Aorta (tissue), 5 donors: ENCODE data around the gene RTEL1. TPM values are rescaled to one million over a fixed set of nuclear protein-coding genes. Genes with fewer than 3 reads are reported as not detected.
A peak's percentile ranks its signal among the peaks of the same experiment; 100 is the strongest.

Source experiments
- ATAC-seq: fragments of 200-7000 bp; cut with Tn5 transposase; one replicate; pipeline ENCODE4 v1.9.1; 2022; ENCODE audit warnings: moderate library complexity; ENCODE audit not compliant: low FRiP score
- DNase-seq, 2 donors: peaks; one replicate each; pipeline ENCODE4 v3.0.0-alpha.2; 2020
- H3K27ac ChIP-seq, 2 donors: one replicate each; pipeline ENCODE4 v1.5.1; 2013; ENCODE audit warnings: low read length in 2 of 2, mild to moderate bottlenecking in 2 of 2, moderate library complexity in 2 of 2, control low read depth in 1 of 2, inconsistent platforms in 1 of 2, low read depth in 1 of 2
- H3K27me3 ChIP-seq, 2 donors: one replicate each; pipeline ENCODE4 v1.6.1; 2013; ENCODE audit warnings: control low read depth in 1 of 2, low read length in 1 of 2, mild to moderate bottlenecking in 1 of 2, moderate library complexity in 1 of 2; ENCODE audit not compliant: insufficient read depth in 2 of 2, control insufficient read depth in 1 of 2
- H3K36me3 ChIP-seq, 2 donors: one replicate each; pipeline ENCODE4 v1.6.1; 2013; ENCODE audit warnings: control low read depth in 1 of 2, low read length in 1 of 2, mild to moderate bottlenecking in 1 of 2; ENCODE audit not compliant: insufficient read depth in 2 of 2, control insufficient read depth in 1 of 2
- H3K4me1 ChIP-seq, 2 donors: one replicate each; pipeline ENCODE4 v1.6.1; 2013; ENCODE audit warnings: low read length in 2 of 2, control low read depth in 1 of 2, mild to moderate bottlenecking in 1 of 2, moderate library complexity in 1 of 2; ENCODE audit not compliant: insufficient read depth in 2 of 2, control insufficient read depth in 1 of 2
- H3K4me3 ChIP-seq, 2 donors: one replicate each; pipeline ENCODE4 v1.5.1; 2013; ENCODE audit warnings: low read length in 2 of 2, control low read depth in 1 of 2, mild to moderate bottlenecking in 1 of 2
- H3K9me3 ChIP-seq: one replicate; pipeline ENCODE4 v1.6.1; 2013; ENCODE audit warnings: mild to moderate bottlenecking, low read length; ENCODE audit not compliant: control insufficient read depth
- WGBS, 2 donors: extraction: QIAGEN DNeasy Blood & Tissue Kit; methylation state at CpG; one replicate each; pipeline ENCODE4 v1.1.7; 2013; 5-methylcytosine and 5-hydroxymethylcytosine counted together
- intact Hi-C, 2 donors: fragments of 100-400 bp; cut with DNase I; formaldehyde crosslinking; loops; one replicate each; pipeline versions ENCODE4 v1.14.2 to v1.15.0; 2022
- polyA plus RNA-seq, 2 donors: library from polyadenylated mRNA; stranded (reverse); fragments of 200-250 nt; gene quantifications; one replicate each; pipeline ENCODE4 v1.2.3, GENCODE V29; 2013
- total RNA-seq, 2 donors: library from RNA; stranded (reverse); fragmentation: NEBNext Ultra II Directional; extraction: Animal tissue kit (Norgen Biotek cat#: 25700); gene quantifications; one replicate each; pipeline ENCODE4 v1.2.1, GENCODE V29; 2021
- donor health status: healthy with polysubstance abuse.
- donor health status: Bipolar disorder and iron deficiency.
- donor health status: DM: no; HTN: no; CAD: no.
- donor health status: DM: no; HTN: no; CAD: no.
- donor health status: DM: yes; HTN: yes; CAD: no.

Gene RTEL1
- total and polyA plus RNA-seq, 4 donors = 6.8 to 114 (median 39.3) TPM

- Histone ChIP-seq H3K4me1 (no peaks in the 10 kb centered on the region), H3K27ac (no peak overlapping the region), H3K9me3 (no peaks in the 10 kb centered on the region), H3K27me3 (no peaks in the 10 kb centered on the region), H3K36me3 (peaks cover 0 to 1% of the 10 kb centered on the region in 2 donors), H3K4me3 (no peak overlapping the region)
- peak in 1 of 2 donors; percentile 72 for DNase-seq
- no peak for ATAC-seq
- intact Hi-C loops = no loop called here
- WGBS, 2 donors = 64% methylated on average over 25 of the region's 25 CpGs
Measured at GRCh38 chr20:63744574-63745423, 86.7 kb downstream of the RTEL1 start.

- WGBS, 2 donors = 51 to 54% methylated on average over 14 to 15 of the region's 15 CpGs
- Histone ChIP-seq H3K4me3 (no peak overlapping the region), H3K36me3 (peaks cover 0 to 1% of the 10 kb centered on the region in 2 donors), H3K27ac (no peak overlapping the region), H3K27me3 (no peaks in the 10 kb centered on the region), H3K9me3 (no peaks in the 10 kb centered on the region), H3K4me1 (no peaks in the 10 kb centered on the region)
- no peak for ATAC-seq
- intact Hi-C loops = no loop called here
- DNase-seq = peak in 1 of 2 donors; percentile 55
Measured at GRCh38 chr20:63745424-63745805, 87.3 kb downstream of the RTEL1 start.

Other genes with a start within 250 kb of the RTEL1 start
- not detected for gene KCNQ2, start 185.7 kb upstream of the RTEL1 start, total RNA-seq
- gene KCNQ2, start 185.7 kb upstream of the RTEL1 start, polyA plus RNA-seq = not detected
- 1 to 10 TPM in 1 of 2 donors, under 1 TPM in 1; 0.88 to 1.5 TPM for gene EEF1A2, start 159.2 kb upstream of the RTEL1 start, total RNA-seq
- gene EEF1A2, start 159.2 kb upstream of the RTEL1 start, polyA plus RNA-seq = 1 to 10 TPM in 1 of 2 donors, under 1 TPM in 1; 0.64 to 6.0 TPM
- 100 to 1,000 TPM; 176 to 190 TPM for gene PPDPF, start 137.5 kb upstream of the RTEL1 start, total RNA-seq
- 100 to 1,000 TPM; 360 to 386 TPM for gene PPDPF, start 137.5 kb upstream of the RTEL1 start, polyA plus RNA-seq
- gene PTK6, start 120.9 kb upstream of the RTEL1 start, total RNA-seq = under 1 TPM; 0.19 to 0.30 TPM
- 1 to 10 TPM in 1 of 2 donors, under 1 TPM in 1; 0.10 to 4.6 TPM for gene PTK6, start 120.9 kb upstream of the RTEL1 start, polyA plus RNA-seq
- gene SRMS, start 110.6 kb upstream of the RTEL1 start, total RNA-seq = not detected
- not detected for gene SRMS, start 110.6 kb upstream of the RTEL1 start, polyA plus RNA-seq
- under 1 TPM in 1 of 2 donors, not detected in 1; 0.57 TPM for gene FNDC11, start 104.2 kb upstream of the RTEL1 start, total RNA-seq
- under 1 TPM in 1 of 2 donors, not detected in 1; 0.84 TPM for gene FNDC11, start 104.2 kb upstream of the RTEL1 start, polyA plus RNA-seq
- gene HELZ2, start 84.1 kb upstream of the RTEL1 start, total RNA-seq = 10 to 100 TPM; 23.2 to 41.6 TPM
- 1 to 10 TPM; 2.3 to 4.8 TPM for gene HELZ2, start 84.1 kb upstream of the RTEL1 start, polyA plus RNA-seq
- gene GMEB2, start 31.2 kb upstream of the RTEL1 start, total RNA-seq = 10 to 100 TPM; 10.2 to 10.3 TPM
- 1 to 10 TPM; 3.9 to 9.6 TPM for gene GMEB2, start 31.2 kb upstream of the RTEL1 start, polyA plus RNA-seq
- 10 to 100 TPM; 10.5 to 31.2 TPM for gene STMN3, start 4.9 kb upstream of the RTEL1 start, total RNA-seq
- gene STMN3, start 4.9 kb upstream of the RTEL1 start, polyA plus RNA-seq = 10 to 100 TPM; 11.3 to 26.1 TPM
- 10 to 100 TPM in 1 of 2 donors, 1 to 10 TPM in 1; 5.9 to 11.5 TPM for gene TNFRSF6B, start 38.3 kb downstream of the RTEL1 start, total RNA-seq
- 10 to 100 TPM in 1 of 2 donors, 1 to 10 TPM in 1; 2.1 to 73.9 TPM for gene TNFRSF6B, start 38.3 kb downstream of the RTEL1 start, polyA plus RNA-seq
- gene ARFRP1, start 49.7 kb downstream of the RTEL1 start, total RNA-seq = 10 to 100 TPM; 46.3 to 51.7 TPM
- 10 to 100 TPM; 28.9 to 76.2 TPM for gene ARFRP1, start 49.7 kb downstream of the RTEL1 start, polyA plus RNA-seq
- 10 to 100 TPM; 20.8 to 28.6 TPM for gene ZGPAT, start 49.7 kb downstream of the RTEL1 start, total RNA-seq
- gene ZGPAT, start 49.7 kb downstream of the RTEL1 start, polyA plus RNA-seq = 10 to 100 TPM; 22.5 to 49.5 TPM
- 1 to 10 TPM; 6.5 to 7.4 TPM for gene LIME1, start 78.4 kb downstream of the RTEL1 start, total RNA-seq
- gene LIME1, start 78.4 kb downstream of the RTEL1 start, polyA plus RNA-seq = 10 to 100 TPM in 1 of 2 donors, 1 to 10 TPM in 1; 9.9 to 57.6 TPM
- gene SLC2A4RG, start 81.5 kb downstream of the RTEL1 start, total RNA-seq = 10 to 100 TPM; 49.9 to 72.4 TPM
- 10 to 100 TPM; 24.7 to 86.7 TPM for gene SLC2A4RG, start 81.5 kb downstream of the RTEL1 start, polyA plus RNA-seq
- gene ZBTB46, start 173.0 kb downstream of the RTEL1 start, total RNA-seq = 10 to 100 TPM; 17.4 to 22.7 TPM
- gene ZBTB46, start 173.0 kb downstream of the RTEL1 start, polyA plus RNA-seq = 1 to 10 TPM in 1 of 2 donors, under 1 TPM in 1; 0.50 to 2.1 TPM
- not detected for gene ABHD16B, start 203.2 kb downstream of the RTEL1 start, total RNA-seq
- gene ABHD16B, start 203.2 kb downstream of the RTEL1 start, polyA plus RNA-seq = under 1 TPM in 1 of 2 donors, not detected in 1; 0.38 TPM
- 100 to 1,000 TPM in 1 of 2 donors, 10 to 100 TPM in 1; 91.2 to 110 TPM for gene TPD52L2, start 207.0 kb downstream of the RTEL1 start, total RNA-seq
- 100 to 1,000 TPM in 1 of 2 donors, 10 to 100 TPM in 1; 89.8 to 112 TPM for gene TPD52L2, start 207.0 kb downstream of the RTEL1 start, polyA plus RNA-seq
- gene DNAJC5, start 236.8 kb downstream of the RTEL1 start, total RNA-seq = 10 to 100 TPM; 34.6 to 38.1 TPM
- gene DNAJC5, start 236.8 kb downstream of the RTEL1 start, polyA plus RNA-seq = 10 to 100 TPM; 16.2 to 17.2 TPM